Ovary (tissue), 3 donors: ENCODE measurements around the gene DDRGK1.

Experiments
- CTCF ChIP-seq, 3 donors: fragments of 450-650 bp in 2 of 3; fragments of 200-600 bp in 1 of 3; IDR thresholded peaks; one replicate each; pipeline versions ENCODE4 v1.5.1 to v1.8.0; 2016 to 2022; ENCODE audit warnings: antibody characterized with exemption in 3 of 3, mild to moderate bottlenecking in 1 of 3
- EP300 ChIP-seq: sonication (generic); formaldehyde crosslinking; IDR thresholded peaks from one replicate; pipeline ENCODE4 v1.6.1; 2017; ENCODE audit warnings: antibody characterized with exemption
- POLR2A ChIP-seq: fragments of 450-650 bp; IDR thresholded peaks from one replicate; pipeline ENCODE4 v1.6.1; 2017; ENCODE audit warnings: antibody characterized with exemption, mild to moderate bottlenecking, moderate library complexity
- donor health status: DM: no; HTN: no; CAD: no.

- TF ChIP-seq POLR2A (no peak), CTCF (IDR thresholded peaks at IDR 0.05) (no peak), EP300 (no peak)
Measured at GRCh38 chr20:3203315-3204123, 963 bp downstream of the DDRGK1 start.
